SU-DHL-6 (cell line): ENCODE measurements around the gene DOCK9.

Experiments used
- H2AFZ ChIP-seq: fragments of 200-600 bp; sonication (generic); 2 replicates; pipeline ENCODE4 v1.6.1; 2014; ENCODE audit warnings: low read depth, mild to moderate bottlenecking, moderate library complexity, mixed read lengths, antibody characterized with exemption, low read length; ENCODE audit not compliant: severe bottlenecking
- H3F3A ChIP-seq: fragments of 200-600 bp; shearing (Covaris generic); 2 replicates; pipeline ENCODE4 v1.6.0; 2016; ENCODE audit warnings: antibody characterized with exemption, mild to moderate bottlenecking; ENCODE audit not compliant: insufficient read depth
- H3K27ac ChIP-seq: fragments of 200-600 bp; sonication (generic); 2 replicates; pipeline ENCODE4 v1.5.1; 2016; ENCODE audit warnings: low read depth, mild to moderate bottlenecking, low read length, moderate library complexity, mixed read lengths
- H3K27me3 ChIP-seq: fragments of 200-600 bp; sonication (generic), shearing (Covaris generic); 2 replicates; pipeline ENCODE4 v1.6.0; 2014; ENCODE audit warnings: mild to moderate bottlenecking, low read length
- H3K36me3 ChIP-seq: fragments of 200-600 bp; sonication (generic); 2 replicates; pipeline ENCODE4 v1.6.1; 2014; ENCODE audit warnings: mild to moderate bottlenecking, low read length, mixed read lengths
- H3K4me2 ChIP-seq: fragments of 300-600, 200-600 bp; shearing (Covaris generic), sonication (generic); 2 replicates; pipeline ENCODE4 v1.6.0; 2014; ENCODE audit warnings: low read length, low read depth, mild to moderate bottlenecking; ENCODE audit not compliant: poor library complexity, severe bottlenecking
- H3K4me3 ChIP-seq: fragments of 200-600 bp; sonication (generic); 2 replicates; pipeline ENCODE4 v1.5.1; 2014; ENCODE audit warnings: antibody characterized with exemption, low read length, mild to moderate bottlenecking, mixed read lengths; ENCODE audit not compliant: insufficient read depth, poor library complexity, severe bottlenecking
- H3K79me2 ChIP-seq: fragments of 200-600 bp; sonication (generic); 2 replicates; pipeline ENCODE4 v1.6.1; 2014; ENCODE audit warnings: mild to moderate bottlenecking, low read length, moderate library complexity; ENCODE audit not compliant: insufficient read depth
- H3K9ac ChIP-seq: fragments of 200-600 bp; sonication (generic); 2 replicates; pipeline ENCODE4 v1.7.0; 2014; ENCODE audit warnings: mild to moderate bottlenecking, low read length
- H3K9me2 ChIP-seq: fragments of 200-600 bp; sonication (generic); replicated peaks from 2 replicates; pipeline ENCODE4 v1.6.1; 2014; ENCODE audit warnings: low read length; ENCODE audit not compliant: insufficient read depth
- H3K9me3 ChIP-seq: fragments of 200-600 bp; sonication (generic); 2 replicates; pipeline ENCODE4 v1.6.1; 2014; ENCODE audit warnings: low read length, mixed read lengths; ENCODE audit not compliant: insufficient read depth
- H4K20me1 ChIP-seq: fragments of 200-600 bp; sonication (generic); 2 replicates; pipeline ENCODE4 v1.6.1; 2014; ENCODE audit warnings: low read depth, mild to moderate bottlenecking, antibody characterized with exemption, low read length, moderate library complexity, mixed read lengths
- EZH2phosphoT487 ChIP-seq: fragments of 200-600 bp; sonication (generic), shearing (Covaris generic); conservative IDR thresholded peaks from 2 replicates; pipeline ENCODE4 v1.6.1; 2018; ENCODE audit warnings: mild to moderate bottlenecking, antibody characterized with exemption, low read length, moderate library complexity, mixed read lengths
- TF ChIP-seq, protein P1 (sequence below): fragments of 200-600 bp; sonication (generic); IDR thresholded peaks from one replicate; pipeline ENCODE4 v1.5.1; 2017; ENCODE audit warnings: antibody characterized with exemption, mild to moderate bottlenecking, low read length, moderate library complexity; ENCODE audit not compliant: insufficient read depth, poor library complexity, severe bottlenecking

The DOCK9 gene

DNA sequence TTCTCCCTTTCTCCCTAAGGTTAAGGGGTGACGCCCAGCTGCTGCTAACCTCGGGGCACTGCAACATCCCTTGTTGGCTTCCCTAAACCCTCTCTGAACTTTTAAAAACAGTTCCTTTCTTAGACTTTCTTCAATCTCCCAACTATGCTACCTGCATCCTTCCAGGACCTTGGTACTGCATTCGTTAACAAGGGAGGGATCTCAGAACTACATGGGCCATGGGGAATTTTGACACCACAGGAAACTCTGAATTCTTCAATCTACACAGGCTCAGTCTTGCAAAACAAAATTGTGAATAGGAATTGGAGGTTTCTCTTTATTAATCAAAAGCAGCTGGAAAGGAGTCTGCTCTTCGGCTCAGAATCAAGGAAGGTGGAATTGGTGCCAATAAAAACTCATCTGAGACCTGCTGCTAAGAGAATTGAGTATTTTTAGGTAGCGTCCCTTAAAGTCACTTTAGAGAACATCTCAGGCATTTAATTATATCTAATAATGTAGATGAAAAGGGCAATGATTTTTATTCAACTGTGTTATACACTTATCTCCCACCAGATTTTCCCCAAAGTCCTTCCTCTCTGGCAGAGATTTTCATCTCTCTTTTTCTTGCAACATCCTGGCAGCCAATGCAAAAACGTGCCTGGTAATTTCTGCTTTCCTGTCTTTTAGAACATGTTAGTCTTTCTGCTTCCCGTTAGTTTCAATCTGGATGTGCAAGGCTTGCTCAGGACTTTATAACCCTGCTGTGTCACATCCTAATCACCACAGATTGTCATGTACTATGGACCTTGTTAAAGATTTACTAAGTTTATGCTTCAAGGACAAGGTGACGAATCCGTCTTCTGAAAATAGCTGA, 156.3 kb downstream of the DOCK9 start:
- Histone ChIP-seq H3K9me2 (no peaks in the 10 kb centered on the region), H3K36me3 (no peaks in the 10 kb centered on the region), H3K4me3 (no peak overlapping the region), H3F3A (no peaks in the 10 kb centered on the region), H3K4me2 (no peak overlapping the region), H3K9me3 (no peaks in the 10 kb centered on the region), H3K27ac (no peak overlapping the region), H4K20me1 (no peaks in the 10 kb centered on the region), H3K27me3 (no peaks in the 10 kb centered on the region), H3K79me2 (no peaks in the 10 kb centered on the region), H3K9ac (no peak overlapping the region), H2AFZ (no peak overlapping the region)
- no peak for TF ChIP-seq EZH2phosphoT487
- TF ChIP-seq, protein P1, sequence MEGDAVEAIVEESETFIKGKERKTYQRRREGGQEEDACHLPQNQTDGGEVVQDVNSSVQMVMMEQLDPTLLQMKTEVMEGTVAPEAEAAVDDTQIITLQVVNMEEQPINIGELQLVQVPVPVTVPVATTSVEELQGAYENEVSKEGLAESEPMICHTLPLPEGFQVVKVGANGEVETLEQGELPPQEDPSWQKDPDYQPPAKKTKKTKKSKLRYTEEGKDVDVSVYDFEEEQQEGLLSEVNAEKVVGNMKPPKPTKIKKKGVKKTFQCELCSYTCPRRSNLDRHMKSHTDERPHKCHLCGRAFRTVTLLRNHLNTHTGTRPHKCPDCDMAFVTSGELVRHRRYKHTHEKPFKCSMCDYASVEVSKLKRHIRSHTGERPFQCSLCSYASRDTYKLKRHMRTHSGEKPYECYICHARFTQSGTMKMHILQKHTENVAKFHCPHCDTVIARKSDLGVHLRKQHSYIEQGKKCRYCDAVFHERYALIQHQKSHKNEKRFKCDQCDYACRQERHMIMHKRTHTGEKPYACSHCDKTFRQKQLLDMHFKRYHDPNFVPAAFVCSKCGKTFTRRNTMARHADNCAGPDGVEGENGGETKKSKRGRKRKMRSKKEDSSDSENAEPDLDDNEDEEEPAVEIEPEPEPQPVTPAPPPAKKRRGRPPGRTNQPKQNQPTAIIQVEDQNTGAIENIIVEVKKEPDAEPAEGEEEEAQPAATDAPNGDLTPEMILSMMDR = no peak

DNA sequence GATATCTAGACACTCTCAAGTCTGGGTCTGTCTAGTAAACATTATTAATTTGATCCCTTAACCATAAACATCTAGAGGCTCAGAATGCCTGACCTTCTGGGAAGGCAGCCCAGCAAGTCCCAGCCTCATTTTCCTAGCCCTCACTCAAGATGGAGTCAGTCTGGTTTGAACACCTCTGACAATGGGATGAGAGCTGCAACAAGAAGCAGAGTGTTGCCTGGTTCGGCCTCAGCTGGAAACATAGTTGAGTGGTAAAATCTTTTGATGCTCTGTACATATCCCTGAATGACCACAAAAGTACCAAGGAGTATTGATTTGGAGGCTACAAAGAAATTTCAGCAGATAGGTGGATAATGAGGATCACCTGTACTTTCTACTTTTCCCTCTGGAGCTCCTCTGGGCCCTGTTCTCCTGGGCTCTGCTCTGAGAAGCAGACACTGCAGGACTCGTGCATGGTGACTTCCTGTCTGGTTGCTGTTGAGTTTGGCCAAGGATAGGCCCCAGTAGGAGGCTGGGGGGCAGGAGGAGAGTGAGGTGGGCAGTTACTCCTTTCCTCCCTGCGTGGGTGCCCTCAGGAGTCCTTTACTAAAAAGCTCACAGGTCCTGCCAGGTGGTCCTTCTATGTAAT, 157.0 kb downstream of the DOCK9 start:
- Histone ChIP-seq H3K9ac (no peak overlapping the region), H2AFZ (no peak overlapping the region), H3F3A (no peaks in the 10 kb centered on the region), H3K27me3 (no peaks in the 10 kb centered on the region), H3K36me3 (no peaks in the 10 kb centered on the region), H3K9me2 (no peaks in the 10 kb centered on the region), H3K9me3 (no peaks in the 10 kb centered on the region), H3K79me2 (no peaks in the 10 kb centered on the region), H3K4me3 (no peak overlapping the region), H3K27ac (no peak overlapping the region), H4K20me1 (no peaks in the 10 kb centered on the region), H3K4me2 (no peak overlapping the region)
- no peak for TF ChIP-seq EZH2phosphoT487
- TF ChIP-seq, protein P1 = no peak

DNA sequence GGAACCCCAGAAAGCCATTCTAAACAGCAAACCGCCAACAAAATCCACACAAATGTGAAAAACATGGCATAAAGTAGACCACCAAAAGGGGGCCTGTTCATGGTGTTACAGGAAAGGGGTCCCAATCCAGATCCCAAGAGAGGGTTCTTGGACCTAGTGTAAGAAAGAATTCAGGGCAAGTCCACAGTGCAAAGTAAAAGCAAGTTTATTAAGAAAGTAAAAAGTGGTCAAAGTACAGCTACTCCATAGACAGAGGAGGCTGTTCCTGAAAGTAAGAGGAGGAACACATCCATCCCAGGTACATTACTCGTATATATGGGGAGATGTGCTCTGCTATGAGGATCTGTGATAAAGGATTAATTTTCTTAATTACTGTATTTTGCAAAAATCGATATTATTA, 157.6 kb downstream of the DOCK9 start:
- no peaks in the 10 kb centered on the region for H3K36me3 ChIP-seq
- no peak overlapping the region for H2AFZ ChIP-seq
- H3K9me2 ChIP-seq = no peaks in the 10 kb centered on the region
- no peak overlapping the region for H3K9ac ChIP-seq
- no peaks in the 10 kb centered on the region for H3K27me3 ChIP-seq
- H3K4me3 ChIP-seq = no peak overlapping the region
- H4K20me1 ChIP-seq = no peaks in the 10 kb centered on the region
- H3K79me2 ChIP-seq = no peaks in the 10 kb centered on the region
- no peaks in the 10 kb centered on the region for H3F3A ChIP-seq
- no peak overlapping the region for H3K27ac ChIP-seq
- TF ChIP-seq EZH2phosphoT487 = no peak
- TF ChIP-seq, protein P1 = no peak
- no peak overlapping the region for H3K4me2 ChIP-seq
- H3K9me3 ChIP-seq = no peaks in the 10 kb centered on the region
